Endodermal cell (in vitro differentiated cells): ENCODE measurements around the gene OR6J1. TPM values are rescaled to one million over a fixed set of nuclear protein-coding genes. Genes with fewer than 3 reads are reported as not detected.

Experiments used
- DNase-seq: peaks from one replicate; pipeline ENCODE4 v3.0.0-alpha.2; 2017
- H3K27ac ChIP-seq: 2 replicates; pipeline ENCODE4 v1.5.1; 2013; ENCODE audit warnings: mild to moderate bottlenecking, low read depth, low read length, moderate library complexity
- H3K27me3 ChIP-seq: 2 replicates; pipeline ENCODE4 v1.6.1; 2013; ENCODE audit warnings: mild to moderate bottlenecking, low read length, moderate library complexity; ENCODE audit not compliant: insufficient read depth, control insufficient read depth, poor library complexity, severe bottlenecking
- H3K36me3 ChIP-seq: 2 replicates; pipeline ENCODE4 v1.7.0; 2013; ENCODE audit warnings: mild to moderate bottlenecking, low read length, moderate library complexity; ENCODE audit not compliant: control insufficient read depth, insufficient read depth
- H3K4me1 ChIP-seq: one replicate; pipeline ENCODE4 v1.7.0; 2013; ENCODE audit warnings: low read length; ENCODE audit not compliant: control insufficient read depth, insufficient read depth
- H3K4me3 ChIP-seq: 2 replicates; pipeline ENCODE4 v1.5.1; 2013; ENCODE audit warnings: mild to moderate bottlenecking, low read length, moderate library complexity
- H3K9ac ChIP-seq: 2 replicates; pipeline ENCODE4 v1.6.1; 2013; ENCODE audit warnings: mild to moderate bottlenecking, low read length, moderate library complexity; ENCODE audit not compliant: poor library complexity, severe bottlenecking; ENCODE audit errors: extremely low read depth
- H3K9me3 ChIP-seq: 2 replicates; pipeline ENCODE4 v1.6.1; 2013; ENCODE audit warnings: mild to moderate bottlenecking, low read length, moderate library complexity; ENCODE audit not compliant: control insufficient read depth
- H3K27ac Mint-ChIP-seq: 2 replicates; pipeline ENCODE4 v1.8.0; 2020; ENCODE audit warnings: mixed read lengths
- H3K27me3 Mint-ChIP-seq: 2 replicates; pipeline ENCODE4 v1.8.0; 2021; ENCODE audit warnings: mild to moderate bottlenecking, mixed read lengths; ENCODE audit not compliant: insufficient read depth
- H3K36me3 Mint-ChIP-seq: 2 replicates; pipeline ENCODE4 v1.8.0; 2020; ENCODE audit warnings: low read depth, mixed read lengths
- H3K4me1 Mint-ChIP-seq: 2 replicates; pipeline ENCODE4 v1.8.0; 2020; ENCODE audit warnings: mixed read lengths
- H3K4me3 Mint-ChIP-seq: 2 replicates; pipeline ENCODE4 v1.8.0; 2020; ENCODE audit warnings: mild to moderate bottlenecking, moderate library complexity, mixed read lengths
- H3K9me3 Mint-ChIP-seq: 2 replicates; pipeline ENCODE4 v1.8.0; 2020; ENCODE audit warnings: mild to moderate bottlenecking, mixed read lengths
- CTCF ChIP-seq: fragments of 200-600 bp; sonication (generic); conservative IDR thresholded peaks from 2 replicates; pipeline ENCODE4 v1.5.0; 2021; ENCODE audit warnings: antibody characterized with exemption, mild to moderate bottlenecking
- whole genome bisulfite sequencing, 2 experiments: methylation state at CpG; one replicate each; pipeline versions ENCODE4 v1.1.5 to v1.1.7; 2013; ENCODE audit warnings: missing lambda C conversion rate in 2 of 2, mixed read lengths in 1 of 2; ENCODE audit not compliant: insufficient coverage in 1 of 2, insufficient read length in 1 of 2; 5-methylcytosine and 5-hydroxymethylcytosine counted together
- total RNA-seq, 2 donors: library from RNA; stranded (reverse); fragmentation: NEBNext Ultra II Directional in 1 of 2; extraction: Animal tissue kit (Norgen Biotek cat#: 25700) in 1 of 2; gene quantifications; 2 replicates in 1 of 2; 3 replicates in 1 of 2; pipeline ENCODE4 v1.2.1, GENCODE V29; 2021

Gene OR6J1
- total RNA-seq, 2 donors from 2014 or later: not detected

- H3K36me3 Mint-ChIP-seq: no peaks in the 10 kb centered on the region
- H3K4me1 Mint-ChIP-seq: peaks cover 9% of the 10 kb centered on the region
- Histone ChIP-seq H3K4me1 (no peaks in the 10 kb centered on the region), H3K36me3 (no peaks in the 10 kb centered on the region), H3K9me3 (no peaks in the 10 kb centered on the region), H3K27ac (no peak overlapping the region), H3K9ac (no peak overlapping the region), H3K4me3 (no peak overlapping the region), H3K27me3 (no peaks in the 10 kb centered on the region)
- peaks cover 9% of the 10 kb centered on the region for H3K9me3 Mint-ChIP-seq
- no peak for TF ChIP-seq CTCF
- H3K27me3 Mint-ChIP-seq: peaks cover 12% of the 10 kb centered on the region
- no peak for DNase-seq
- H3K4me3 Mint-ChIP-seq: no peak overlapping the region
- no peak overlapping the region for H3K27ac Mint-ChIP-seq
Measured at GRCh38 chr14:22668417-22668816, 24.3 kb upstream of the OR6J1 start.

GRCh38 chr14:22667881-22668280, 23.7 kb upstream of the OR6J1 start:
- Histone ChIP-seq H3K9ac (no peak overlapping the region), H3K27me3 (no peaks in the 10 kb centered on the region), H3K27ac (no peak overlapping the region), H3K4me1 (no peaks in the 10 kb centered on the region), H3K4me3 (no peak overlapping the region), H3K36me3 (no peaks in the 10 kb centered on the region), H3K9me3 (no peaks in the 10 kb centered on the region)
- no peak for DNase-seq
- no peak overlapping the region for H3K27ac Mint-ChIP-seq
- peaks cover 4% of the 10 kb centered on the region for H3K9me3 Mint-ChIP-seq
- WGBS, 2 experiments: 83 to 89% methylated on average over 1 to 3 of the region's 3 CpGs
- TF ChIP-seq CTCF: no peak
- H3K4me1 Mint-ChIP-seq: peaks cover 11% of the 10 kb centered on the region
- no peak overlapping the region for H3K4me3 Mint-ChIP-seq
- no peaks in the 10 kb centered on the region for H3K36me3 Mint-ChIP-seq
- peaks cover 7% of the 10 kb centered on the region for H3K27me3 Mint-ChIP-seq

GRCh38 chr14:22666203-22666893, 22.2 kb upstream of the OR6J1 start:
- no peak overlapping the region for H3K4me3 ChIP-seq
- no peak overlapping the region for H3K27ac Mint-ChIP-seq
- no peaks in the 10 kb centered on the region for H3K4me1 ChIP-seq
- DNase-seq: no peak
- no peak for TF ChIP-seq CTCF
- H3K9me3 Mint-ChIP-seq: no peaks in the 10 kb centered on the region
- H3K36me3 ChIP-seq: no peaks in the 10 kb centered on the region
- no peaks in the 10 kb centered on the region for H3K27me3 ChIP-seq
- H3K27me3 Mint-ChIP-seq: peaks cover 3% of the 10 kb centered on the region
- no peak overlapping the region for H3K9ac ChIP-seq
- no peaks in the 10 kb centered on the region for H3K9me3 ChIP-seq
- peaks cover 11% of the 10 kb centered on the region for H3K4me1 Mint-ChIP-seq
- no peak overlapping the region for H3K27ac ChIP-seq
- H3K36me3 Mint-ChIP-seq: no peaks in the 10 kb centered on the region
- WGBS, 2 experiments: 90 to 91% methylated on average over 4 to 5 of the region's 5 CpGs
- no peak overlapping the region for H3K4me3 Mint-ChIP-seq
